GM13977 (cell line): ENCODE measurements around the gene POLR2I.
A peak's percentile ranks its signal among the peaks of the same experiment; 100 is the strongest.
"Not testable (repeated sequence)": the region's sequence is repeated elsewhere in the genome, so short reads cannot be mapped to it uniquely, and the experiment has no call there.

Experiments
- DNase-seq: peaks from one replicate; pipeline ENCODE4 v3.0.0; 2012; ENCODE audit warnings: low spot score
- in situ Hi-C: fragments of 300-500 bp; cut with MboI; formaldehyde crosslinking; loops from one replicate; pipeline ENCODE4 v1.12.0; 2022; ENCODE audit warnings: low sequenced_read_pairs, low pct_unique_long_range_greater_than_20kb, mixed read lengths, inconsistent platforms; ENCODE audit not compliant: unreplicated experiment
- TF ChIP-seq, protein P1 (sequence below): IDR thresholded peaks from 2 replicates; pipeline ENCODE4 v1.5.1; 2012; ENCODE audit warnings: mild to moderate bottlenecking, control low read depth; ENCODE audit not compliant: insufficient read depth; ENCODE audit errors: extremely low read depth, missing control alignments

The POLR2I gene

DNA sequence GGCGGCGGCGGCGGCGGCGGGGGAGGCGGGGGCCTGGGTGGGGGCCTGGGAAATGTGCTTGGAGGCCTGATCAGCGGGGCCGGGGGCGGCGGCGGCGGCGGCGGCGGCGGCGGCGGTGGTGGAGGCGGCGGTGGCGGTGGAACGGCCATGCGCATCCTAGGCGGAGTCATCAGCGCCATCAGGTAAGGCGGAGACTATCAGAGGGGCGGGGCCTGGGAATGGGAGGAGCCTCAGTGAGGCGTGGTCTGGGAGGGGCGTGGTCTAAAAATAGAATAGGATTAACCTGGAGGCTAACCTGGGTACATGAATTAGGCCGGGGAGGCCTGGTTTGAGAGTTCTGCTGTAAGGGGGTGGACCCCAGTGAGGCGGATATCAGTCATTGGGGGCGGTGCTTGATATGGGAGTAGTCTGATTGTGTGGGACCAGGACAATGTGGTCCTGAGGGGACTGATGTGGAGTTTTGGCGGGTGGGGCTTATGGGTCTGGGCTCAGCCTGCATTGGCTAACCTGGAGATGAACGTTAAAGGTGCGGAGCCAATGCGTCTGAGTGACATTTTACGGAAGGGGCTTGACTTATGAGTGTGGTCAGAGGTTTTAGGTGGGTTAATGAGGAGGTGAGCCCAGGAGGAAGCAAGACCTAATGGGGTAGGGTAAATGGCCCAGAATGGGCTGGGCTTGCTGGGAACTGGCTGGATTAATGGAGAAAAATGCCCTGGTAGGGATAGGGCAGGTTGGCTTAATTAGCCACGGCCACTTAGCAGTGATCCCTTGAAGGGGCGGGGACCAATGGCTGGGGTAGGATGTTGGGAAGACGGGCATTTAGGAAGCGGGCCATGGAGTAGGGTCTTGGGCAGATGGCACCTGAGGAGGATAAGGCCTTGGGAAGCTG lies 26.6 kb upstream of the POLR2I start:
- in situ Hi-C loops: no loop called here

DNA sequence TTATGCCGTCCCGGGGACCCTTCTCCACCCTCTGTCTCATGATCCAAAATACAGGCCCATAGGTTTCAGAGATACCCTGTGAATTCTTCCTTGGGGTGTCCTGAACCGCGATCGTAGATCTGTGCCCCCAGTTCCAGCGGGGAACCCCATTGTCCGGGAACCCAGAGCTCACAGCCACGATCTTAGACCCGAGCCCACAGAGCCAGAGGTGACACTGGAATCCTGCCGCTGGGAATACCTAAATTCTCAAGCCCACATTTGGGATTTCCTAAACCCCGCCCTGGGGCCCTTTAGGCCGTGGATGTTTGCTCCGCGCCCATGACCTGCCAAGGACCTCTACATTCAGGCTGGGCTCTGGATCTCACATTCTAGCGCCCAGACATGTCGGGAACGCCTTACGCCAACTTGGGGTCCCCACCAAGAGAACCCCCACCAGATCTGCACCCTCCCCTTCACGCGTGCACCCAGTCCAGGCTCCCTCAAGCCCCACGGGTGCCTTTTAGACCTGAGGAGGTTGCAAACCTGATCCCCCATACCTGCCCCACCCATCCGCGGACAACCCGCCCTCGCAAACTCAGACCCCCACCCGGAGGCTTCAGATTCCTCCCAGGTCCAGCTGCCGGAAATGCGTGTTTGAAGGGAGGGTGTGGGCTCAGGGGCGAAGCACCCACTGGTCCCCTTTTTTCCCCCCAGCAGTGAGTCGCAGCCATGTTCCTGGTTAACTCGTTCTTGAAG lies 25.8 kb upstream of the POLR2I start:
- in situ Hi-C loops: no loop called here
- peak; percentile 90 for DNase-seq
- TF ChIP-seq, protein P1, sequence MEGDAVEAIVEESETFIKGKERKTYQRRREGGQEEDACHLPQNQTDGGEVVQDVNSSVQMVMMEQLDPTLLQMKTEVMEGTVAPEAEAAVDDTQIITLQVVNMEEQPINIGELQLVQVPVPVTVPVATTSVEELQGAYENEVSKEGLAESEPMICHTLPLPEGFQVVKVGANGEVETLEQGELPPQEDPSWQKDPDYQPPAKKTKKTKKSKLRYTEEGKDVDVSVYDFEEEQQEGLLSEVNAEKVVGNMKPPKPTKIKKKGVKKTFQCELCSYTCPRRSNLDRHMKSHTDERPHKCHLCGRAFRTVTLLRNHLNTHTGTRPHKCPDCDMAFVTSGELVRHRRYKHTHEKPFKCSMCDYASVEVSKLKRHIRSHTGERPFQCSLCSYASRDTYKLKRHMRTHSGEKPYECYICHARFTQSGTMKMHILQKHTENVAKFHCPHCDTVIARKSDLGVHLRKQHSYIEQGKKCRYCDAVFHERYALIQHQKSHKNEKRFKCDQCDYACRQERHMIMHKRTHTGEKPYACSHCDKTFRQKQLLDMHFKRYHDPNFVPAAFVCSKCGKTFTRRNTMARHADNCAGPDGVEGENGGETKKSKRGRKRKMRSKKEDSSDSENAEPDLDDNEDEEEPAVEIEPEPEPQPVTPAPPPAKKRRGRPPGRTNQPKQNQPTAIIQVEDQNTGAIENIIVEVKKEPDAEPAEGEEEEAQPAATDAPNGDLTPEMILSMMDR: no peak

More for the DNA sequence above, 26.6 kb upstream of the POLR2I start:
- DNase-seq: peak; percentile 96
- TF ChIP-seq, protein P1: no peak

DNA sequence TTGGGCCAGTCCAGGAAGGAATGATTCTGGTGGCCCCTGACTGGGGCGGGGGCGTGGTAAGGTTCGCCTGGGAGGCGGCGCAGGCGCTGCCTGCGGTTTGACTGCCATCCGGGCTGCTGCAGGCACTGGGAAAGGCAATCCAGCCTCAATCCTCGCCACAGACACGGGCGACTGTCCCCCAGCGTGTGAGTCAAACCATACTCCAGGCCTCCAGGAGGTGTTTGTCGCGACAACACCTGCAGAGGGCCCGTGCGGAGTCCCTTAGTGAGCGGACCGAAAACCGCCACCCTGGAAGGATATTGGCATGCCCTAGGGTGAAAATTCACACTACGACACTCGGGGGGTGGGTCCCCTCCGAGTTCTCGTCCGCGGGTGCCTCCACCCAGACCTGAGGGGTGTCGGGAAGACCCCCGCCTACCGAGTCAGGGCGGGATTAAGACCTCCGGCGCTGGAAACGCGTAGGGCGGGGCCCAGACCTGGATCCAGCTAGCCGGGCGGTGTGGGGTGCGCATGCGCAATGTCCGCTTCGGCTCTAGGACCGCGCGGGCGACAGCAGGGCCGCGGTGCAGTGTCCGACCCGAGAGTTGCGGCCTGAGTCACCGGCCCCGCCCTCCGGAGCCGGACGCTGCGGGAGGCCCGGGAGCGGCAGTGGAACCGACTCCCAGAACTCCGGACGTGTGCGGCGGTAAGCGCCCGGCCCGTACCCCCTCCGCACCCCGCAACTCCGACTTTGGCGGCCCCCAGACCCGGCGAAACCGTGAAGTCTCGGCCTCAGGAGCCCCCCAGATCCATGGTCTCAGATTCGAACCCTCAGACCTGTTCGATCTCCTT lies 25.0 kb upstream of the POLR2I start, which contains the start of gene CAPNS1:
CAPNS1 (plus strand) TSS at position 594 of the 831 bp plus-strand sequence. CDS start 946 bp downstream, outside the sequence.
- in situ Hi-C loops: no loop called here
- peak; percentile 98 for DNase-seq
- TF ChIP-seq, protein P1: no peak

DNA sequence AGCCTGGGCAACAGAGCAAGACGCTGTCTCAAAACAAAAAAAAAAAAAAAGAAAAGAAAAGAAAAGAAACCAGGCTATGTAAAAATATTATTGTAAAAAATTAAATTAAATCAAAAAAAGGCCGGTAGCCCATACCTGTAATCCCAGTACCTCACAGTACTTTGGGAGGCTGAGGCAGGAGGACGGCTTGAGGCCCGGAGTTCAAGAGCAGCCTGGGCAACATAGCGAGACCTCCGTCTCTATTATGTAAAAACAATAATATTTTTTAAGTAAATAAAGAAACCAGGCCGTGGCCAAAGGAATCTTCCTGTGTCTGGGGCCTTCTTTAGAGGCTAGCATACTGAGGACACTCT lies 24.4 kb upstream of the POLR2I start:
- no peak for DNase-seq
- in situ Hi-C loops: no loop called here
- TF ChIP-seq, protein P1: no peak

DNA sequence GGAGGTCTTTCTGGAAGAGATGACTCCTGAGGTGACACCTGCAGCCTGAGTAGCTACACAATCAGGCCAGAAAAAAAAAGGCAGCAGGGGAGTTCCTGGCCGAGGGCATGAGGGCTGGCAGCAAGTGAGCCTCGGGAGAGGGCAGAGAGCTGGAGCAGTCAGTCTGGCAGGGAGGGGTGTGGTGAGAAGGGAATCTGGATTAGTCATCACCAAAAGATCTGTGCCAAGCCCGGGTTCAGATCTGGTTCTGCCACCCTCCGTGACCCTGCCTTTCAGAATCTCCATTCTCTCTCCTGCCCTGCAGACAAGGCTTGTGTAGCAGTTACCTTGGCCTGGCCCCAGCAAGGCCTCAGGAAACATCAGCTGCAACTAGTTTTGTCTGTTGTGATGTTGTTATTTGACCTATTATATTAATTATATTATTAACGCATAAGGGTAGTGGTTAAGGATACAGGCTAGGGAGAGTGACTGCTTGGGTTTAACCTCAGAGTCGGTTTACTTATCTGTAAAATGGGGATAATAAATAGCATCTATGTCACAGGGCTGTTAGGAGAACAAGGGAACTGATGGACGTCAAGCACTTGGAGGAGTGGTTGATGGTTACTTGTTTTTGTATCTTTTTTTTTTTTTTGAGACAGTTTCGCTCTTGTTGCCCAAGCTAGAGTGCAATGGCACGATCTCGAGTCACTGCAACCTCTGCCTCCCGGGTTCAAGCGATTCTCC lies 22.4 kb upstream of the POLR2I start:
- TF ChIP-seq, protein P1: no peak
- in situ Hi-C loops: no loop called here
- DNase-seq: no peak

DNA sequence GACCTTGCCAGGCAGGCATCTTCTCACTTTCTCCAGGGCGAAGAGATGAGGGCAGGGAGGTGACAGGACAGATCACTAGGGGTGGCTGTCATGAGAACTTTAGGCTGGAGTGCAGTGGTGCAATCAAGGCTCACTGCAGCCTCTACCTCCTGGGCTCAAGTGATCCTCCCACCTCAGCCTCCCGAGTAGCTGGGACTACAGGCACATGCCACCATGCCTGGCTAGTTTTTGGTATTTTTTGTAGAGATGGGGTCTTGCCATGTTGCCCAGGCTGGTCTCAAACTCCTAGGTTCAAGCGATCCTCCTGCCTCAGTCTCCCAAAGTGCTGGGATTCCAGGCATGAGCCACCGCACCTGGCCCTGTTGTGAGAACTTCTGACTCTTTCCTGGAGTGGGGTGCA lies 20.2 kb upstream of the POLR2I start:
- DNase-seq, in situ Hi-C loops: not testable (repeated sequence)

DNA sequence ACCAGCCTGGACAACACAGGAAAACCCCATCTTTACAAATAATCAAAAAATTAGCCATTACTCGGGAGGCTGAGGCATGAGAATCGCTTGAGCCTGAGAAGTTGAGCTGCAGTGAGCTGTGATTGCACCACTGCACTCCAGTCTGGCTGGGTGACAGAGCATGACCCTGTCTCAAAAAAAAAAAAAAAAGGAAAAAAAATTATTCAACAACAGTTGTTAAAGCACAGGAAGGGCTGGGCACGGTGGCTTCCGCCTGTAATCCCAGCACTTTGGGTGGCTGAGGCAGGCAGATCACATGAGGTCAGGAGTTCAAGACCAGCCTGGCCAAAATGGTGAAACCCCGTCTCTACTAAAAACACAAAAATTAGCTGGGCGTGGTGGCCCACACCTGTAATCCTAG lies 16.5 kb upstream of the POLR2I start:
- DNase-seq, in situ Hi-C loops: not testable (repeated sequence)
